ENCODE measurements around the gene COMMD6. TPM values are rescaled to one million over a fixed set of nuclear protein-coding genes. Genes with fewer than 3 reads are reported as not detected.

Gene COMMD6
- total and polyA plus RNA-seq, 2 of the 4 experiments (the other 2 are of a cell fraction) = 63.5 to 144 TPM

GRCh38 chr13:75554464-75554863, 16.8 kb upstream of the COMMD6 start:
- Histone ChIP-seq H4K8ac (ENCODE audit: low read depth in 2 of 2, low read length in 2 of 2) (no peak overlapping the region), H3K56ac (ENCODE audit: extremely low read depth, insufficient read depth, low read length) (no peak overlapping the region), H3K9me3 (ENCODE audit: control insufficient read depth, insufficient read depth, low read length) (no peaks in the 10 kb centered on the region), H2BK5ac (ENCODE audit: low read depth, low read length, poor library complexity, severe bottlenecking) (no peak overlapping the region), H3K27me3 (ENCODE audit: control insufficient read depth, insufficient read depth, low read length) (no peaks in the 10 kb centered on the region), H3K9me1 (ENCODE audit: insufficient read depth, low read length) (no peaks in the 10 kb centered on the region), H4K20me1 (ENCODE audit: insufficient read depth, low read length) (no peaks in the 10 kb centered on the region), H3K18ac (ENCODE audit: low read depth, low read length) (no peak overlapping the region), H3K9ac (ENCODE audit: low read depth, low read length) (no peak overlapping the region), H3K4me2 (ENCODE audit: low read depth, low read length) (no peak overlapping the region), H3K4me3 (ENCODE audit: insufficient read depth, low read depth, low read length) (no peak overlapping the region), H3K36me3 (ENCODE audit: control insufficient read depth, insufficient read depth, low read length) (peaks cover 2% of the 10 kb centered on the region), H2AK9ac (replicated peaks; ENCODE audit: low read depth, low read length, poor library complexity) (no peak overlapping the region), H3K27ac (ENCODE audit: insufficient read depth, low read length) (no peak overlapping the region), H4K91ac (ENCODE audit: insufficient read depth, low read depth, low read length) (no peak overlapping the region), H2AFZ (replicated peaks; ENCODE audit: low read length, poor library complexity) (no peak overlapping the region), H4K5ac (ENCODE audit: low read depth, low read length) (no peak overlapping the region), H3K14ac (replicated peaks; ENCODE audit: low read depth, low read length) (no peak overlapping the region), H3K79me1 (ENCODE audit: low read depth in 1 of 2, low read length in 2 of 2) (peaks cover 9 to 33% of the 10 kb centered on the region in 2 experiments; a peak in 2 of 4 replicates), H3K4me1 (ENCODE audit: control insufficient read depth, insufficient read depth, low read length) (no peaks in the 10 kb centered on the region), H2AK5ac (ENCODE audit: low read depth, low read length) (no peak overlapping the region), H2BK120ac (ENCODE audit: low read depth, low read length) (no peak overlapping the region), H3K4ac (ENCODE audit: low read depth, low read length) (no peak overlapping the region), H2BK15ac (ENCODE audit: low read depth, low read length) (no peak overlapping the region), H3K23ac (ENCODE audit: low read depth, low read length) (no peak overlapping the region), H2BK20ac (ENCODE audit: low read depth, low read length) (no peak overlapping the region)
- CTCF ChIA-PET = no interaction called here
- TF ChIP-seq FOS (IDR thresholded peaks at IDR 0.05; ENCODE audit: low read depth, low read length) (no peak), RCOR1 (IDR thresholded peaks at IDR 0.05; ENCODE audit: insufficient replicate concordance, low read length) (no peak), SMC3 (IDR thresholded peaks at IDR 0.05; ENCODE audit: low read depth, low read length) (no peak), CHD1 (IDR thresholded peaks at IDR 0.05; ENCODE audit: low read depth, low read length) (no peak), RFX5 (IDR thresholded peaks at IDR 0.05; ENCODE audit: low read depth, low read length) (no peak), CEBPB (IDR thresholded peaks at IDR 0.05; ENCODE audit: low read depth, low read length) (no peak), USF2 (IDR thresholded peaks at IDR 0.05; ENCODE audit: low read depth, low read length) (no peak), MAFK (IDR thresholded peaks at IDR 0.05; ENCODE audit: low read depth, low read length) (no peak), NFE2L2 (IDR thresholded peaks at IDR 0.05; ENCODE audit: low read depth, low read length) (no peak), RAD21 (IDR thresholded peaks at IDR 0.05; ENCODE audit: low read length) (no peak), POLR2A (IDR thresholded peaks at IDR 0.05; ENCODE audit: low read depth, low read length) (no peak), MAZ (IDR thresholded peaks at IDR 0.05; ENCODE audit: borderline replicate concordance, low read depth, low read length) (no peak)
- TF ChIP-seq, protein P1, sequence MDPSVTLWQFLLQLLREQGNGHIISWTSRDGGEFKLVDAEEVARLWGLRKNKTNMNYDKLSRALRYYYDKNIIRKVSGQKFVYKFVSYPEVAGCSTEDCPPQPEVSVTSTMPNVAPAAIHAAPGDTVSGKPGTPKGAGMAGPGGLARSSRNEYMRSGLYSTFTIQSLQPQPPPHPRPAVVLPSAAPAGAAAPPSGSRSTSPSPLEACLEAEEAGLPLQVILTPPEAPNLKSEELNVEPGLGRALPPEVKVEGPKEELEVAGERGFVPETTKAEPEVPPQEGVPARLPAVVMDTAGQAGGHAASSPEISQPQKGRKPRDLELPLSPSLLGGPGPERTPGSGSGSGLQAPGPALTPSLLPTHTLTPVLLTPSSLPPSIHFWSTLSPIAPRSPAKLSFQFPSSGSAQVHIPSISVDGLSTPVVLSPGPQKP (IDR thresholded peaks at IDR 0.05; ENCODE audit: borderline replicate concordance, low read depth, low read length) = no peak
- TF ChIP-seq, protein P2, sequence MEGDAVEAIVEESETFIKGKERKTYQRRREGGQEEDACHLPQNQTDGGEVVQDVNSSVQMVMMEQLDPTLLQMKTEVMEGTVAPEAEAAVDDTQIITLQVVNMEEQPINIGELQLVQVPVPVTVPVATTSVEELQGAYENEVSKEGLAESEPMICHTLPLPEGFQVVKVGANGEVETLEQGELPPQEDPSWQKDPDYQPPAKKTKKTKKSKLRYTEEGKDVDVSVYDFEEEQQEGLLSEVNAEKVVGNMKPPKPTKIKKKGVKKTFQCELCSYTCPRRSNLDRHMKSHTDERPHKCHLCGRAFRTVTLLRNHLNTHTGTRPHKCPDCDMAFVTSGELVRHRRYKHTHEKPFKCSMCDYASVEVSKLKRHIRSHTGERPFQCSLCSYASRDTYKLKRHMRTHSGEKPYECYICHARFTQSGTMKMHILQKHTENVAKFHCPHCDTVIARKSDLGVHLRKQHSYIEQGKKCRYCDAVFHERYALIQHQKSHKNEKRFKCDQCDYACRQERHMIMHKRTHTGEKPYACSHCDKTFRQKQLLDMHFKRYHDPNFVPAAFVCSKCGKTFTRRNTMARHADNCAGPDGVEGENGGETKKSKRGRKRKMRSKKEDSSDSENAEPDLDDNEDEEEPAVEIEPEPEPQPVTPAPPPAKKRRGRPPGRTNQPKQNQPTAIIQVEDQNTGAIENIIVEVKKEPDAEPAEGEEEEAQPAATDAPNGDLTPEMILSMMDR (conservative IDR thresholded peaks at IDR 0.05; ENCODE audit: low read depth, low read length) = no peak
- POLR2A ChIA-PET (ENCODE audit: unreplicated experiment) = no interaction called here
- DNase-seq = no peak
- intact Hi-C loops (cut with micrococcal nuclease) (no loop called here), in situ Hi-C loops (cut with MboI; ENCODE audit: low sequenced_read_pairs) (loop anchor here (25.0 kb wide), 2 partner anchors 258 to 908 kb away; no protein-coding TSS in a partner anchor), dilution Hi-C loops (cut with HindIII; ENCODE audit: low sequenced_read_pairs, unreplicated experiment) (no loop called here)
- WGBS, 2 experiments (ENCODE audit: extremely low coverage in 2 of 2, insufficient read length in 1 of 2) = 100% methylated on average over 1 of the region's 1 CpG; no CpG with 5 or more reads in 1 of the 2 experiments
- no peak for ATAC-seq (ENCODE audit: low read depth)
- no TSS peak for BruUV-seq (replicated peaks)

All from IMR-90 (cell line).